GM12875 (cell line): ENCODE results near the gene SFTPA2.
"Not testable (repeated sequence)": the region's sequence is repeated elsewhere in the genome, so short reads cannot be mapped to it uniquely, and the experiment has no call there.

Source experiments
- H3K4me3 ChIP-seq: one replicate; pipeline ENCODE4 v1.5.1; 2011; ENCODE audit warnings: low read depth, low read length, control low read depth
- CTCF ChIP-seq: IDR thresholded peaks from 2 replicates; pipeline ENCODE4 v1.5.1; 2011; ENCODE audit warnings: low read depth, mild to moderate bottlenecking, control low read depth, inconsistent platforms, low read length, moderate library complexity, borderline replicate concordance; ENCODE audit not compliant: insufficient read depth

The SFTPA2 gene

GRCh38 chr10:79560160-79560709, at the start of gene SFTPA2:
SFTPA2 (minus strand) TSS chr10:79560407; CDS start chr10:79559483, 924 bp downstream.
- TF ChIP-seq CTCF, result no peak
- H3K4me3 ChIP-seq, result no peak within 1 kb of the TSS

GRCh38 chr10:79608505-79609375, 48.5 kb upstream of the SFTPA2 start:
- no peak overlapping the region for H3K4me3 ChIP-seq
- peak; percentile 70 for TF ChIP-seq CTCF

GRCh38 chr10:79605308-79605707, 45.1 kb upstream of the SFTPA2 start:
- no peak overlapping the region for H3K4me3 ChIP-seq
- no peak for TF ChIP-seq CTCF

- TF ChIP-seq CTCF, result no peak
Measured at GRCh38 chr10:79604294-79604693, 44.1 kb upstream of the SFTPA2 start.

GRCh38 chr10:79602953-79603352, 42.7 kb upstream of the SFTPA2 start:
- TF ChIP-seq CTCF, result no peak
- H3K4me3 ChIP-seq, result no peak overlapping the region

More at GRCh38 chr10:79604294-79604693, 44.1 kb upstream of the SFTPA2 start:
- H3K4me3 ChIP-seq, result no peak overlapping the region

- TF ChIP-seq CTCF, result no peak
- H3K4me3 ChIP-seq, result no peak overlapping the region
Measured at GRCh38 chr10:79601939-79602338, 41.7 kb upstream of the SFTPA2 start.

- H3K4me3 ChIP-seq, result not testable (repeated sequence)
Measured at GRCh38 chr10:79599644-79600043, 39.4 kb upstream of the SFTPA2 start.
